Medulla oblongata (tissue), 1 donor: ENCODE data around the gene JARID2.

ENCODE experiments used
- DNase-seq: peaks from one replicate; pipeline ENCODE4 v3.0.0-alpha.2; 2015; ENCODE audit errors: extremely low spot score

The JARID2 gene

GRCh38 chr6:15264412-15264811 is 18.5 kb downstream of the JARID2 start:
- no peak for DNase-seq

GRCh38 chr6:15264902-15265761 is 19.3 kb downstream of the JARID2 start:
- DNase-seq = peak; percentile 84

- DNase-seq = no peak
Measured at GRCh38 chr6:15265787-15266186, 19.9 kb downstream of the JARID2 start.

DNA sequence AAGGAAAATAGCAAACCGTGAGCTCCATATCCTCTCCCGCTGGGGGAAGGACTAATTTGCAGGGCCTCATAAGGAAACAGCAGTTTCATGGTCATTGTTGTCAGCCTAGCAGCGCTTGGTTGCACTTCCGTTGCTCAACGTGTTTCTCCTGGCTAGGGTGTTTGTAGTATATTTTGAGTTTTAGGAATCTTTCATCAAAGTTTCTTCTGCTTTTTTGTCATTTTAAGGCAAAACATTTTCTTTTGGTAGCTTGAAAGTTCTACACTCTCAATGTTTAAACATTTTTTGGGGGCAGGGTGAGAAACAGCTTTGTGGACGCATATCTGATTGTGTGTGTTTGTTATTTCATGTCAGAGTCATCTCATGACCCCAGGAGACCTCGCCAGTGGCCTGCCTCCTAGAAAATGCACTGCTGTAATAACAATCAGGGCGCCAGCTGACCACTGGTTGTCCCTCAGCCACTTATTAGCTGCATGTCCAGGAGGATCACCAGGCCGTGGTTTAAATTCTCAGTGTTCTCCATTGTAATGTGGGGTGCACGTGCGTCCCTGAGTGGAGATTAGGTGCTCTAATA is 20.6 kb downstream of the JARID2 start:
- DNase-seq = peak; percentile 61

- no peak for DNase-seq
Measured at GRCh38 chr6:15267221-15267620, 21.4 kb downstream of the JARID2 start.

- peak; percentile 51 for DNase-seq
Measured at GRCh38 chr6:15268137-15268908, 22.5 kb downstream of the JARID2 start.

GRCh38 chr6:15269011-15269410 is 23.1 kb downstream of the JARID2 start:
- DNase-seq = no peak

- no peak for DNase-seq
Measured at GRCh38 chr6:15269619-15270018, 23.8 kb downstream of the JARID2 start.

GRCh38 chr6:15270402-15270801 is 24.5 kb downstream of the JARID2 start:
- DNase-seq = no peak

DNA sequence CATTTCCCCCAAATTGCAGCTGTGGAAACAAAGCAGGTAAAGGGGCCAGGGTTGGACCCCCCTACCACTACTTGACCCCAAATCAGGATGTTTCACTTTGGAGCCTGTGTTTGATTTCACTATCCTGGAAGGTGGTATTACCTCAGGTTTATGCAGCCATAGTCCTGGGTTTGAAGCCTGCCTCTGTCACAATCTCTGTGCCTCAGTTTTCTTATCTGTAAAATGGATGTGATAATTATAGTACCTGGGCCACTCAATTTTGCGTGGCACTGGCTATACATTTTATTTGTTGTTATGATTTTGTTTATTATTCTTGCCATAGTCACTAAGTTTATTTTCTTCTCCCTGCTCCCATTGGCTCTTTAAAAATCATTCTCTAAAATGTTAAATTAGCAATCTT is 26.7 kb downstream of the JARID2 start:
- no peak for DNase-seq

GRCh38 chr6:15274692-15275387 is 29.0 kb downstream of the JARID2 start:
- no peak for DNase-seq

- no peak for DNase-seq
Measured at GRCh38 chr6:15276036-15276985, 30.4 kb downstream of the JARID2 start.

DNA sequence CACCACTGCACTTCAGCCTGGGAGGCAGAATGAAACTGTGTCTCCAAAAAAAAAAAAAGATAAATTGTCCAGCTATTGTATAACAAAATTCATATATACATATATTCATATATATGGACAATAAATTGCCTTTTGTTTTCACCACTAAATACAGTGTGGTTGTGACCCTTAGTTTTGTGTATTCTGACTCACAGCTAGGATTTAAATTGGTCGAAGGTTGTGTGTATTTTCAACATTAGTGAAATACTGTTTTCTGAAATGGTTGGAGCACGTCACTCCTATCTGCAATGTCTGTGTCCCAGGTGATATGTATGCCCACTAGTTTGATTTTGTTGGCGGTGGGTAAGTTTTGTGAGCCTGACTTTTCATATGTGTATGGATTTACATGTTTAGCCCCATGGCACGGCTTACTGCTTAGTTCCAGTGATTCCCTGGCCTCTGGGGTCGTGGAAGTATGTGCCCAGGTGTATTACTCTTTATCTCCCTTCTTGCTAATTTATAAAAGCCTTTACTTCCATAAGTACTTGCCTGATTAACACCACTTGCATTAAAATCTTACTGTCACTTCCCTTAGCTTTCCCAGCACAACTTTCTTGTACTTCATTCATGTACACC is 33.3 kb downstream of the JARID2 start:
- no peak for DNase-seq

DNA sequence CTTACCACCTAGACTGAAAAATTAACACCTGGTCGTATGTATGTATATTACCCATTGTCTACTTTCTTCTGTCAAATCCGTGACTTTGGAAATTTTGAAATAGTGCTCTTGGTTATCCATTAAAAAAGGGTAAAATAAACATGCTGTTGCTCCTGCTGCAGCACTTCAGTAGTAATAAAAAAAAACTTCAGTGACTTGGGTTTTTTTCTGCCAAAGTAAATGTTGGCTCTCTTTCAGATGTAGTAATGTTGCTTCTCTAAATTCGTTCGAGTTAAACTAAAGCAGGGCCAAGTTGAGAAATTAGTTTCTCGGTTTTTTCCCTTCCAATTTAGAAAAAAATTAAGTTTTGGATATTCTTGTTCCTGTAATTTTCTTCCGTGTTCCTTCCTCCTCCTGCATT is 34.2 kb downstream of the JARID2 start:
- no peak for DNase-seq

GRCh38 chr6:15280961-15281360 is 35.1 kb downstream of the JARID2 start:
- DNase-seq = no peak

DNA sequence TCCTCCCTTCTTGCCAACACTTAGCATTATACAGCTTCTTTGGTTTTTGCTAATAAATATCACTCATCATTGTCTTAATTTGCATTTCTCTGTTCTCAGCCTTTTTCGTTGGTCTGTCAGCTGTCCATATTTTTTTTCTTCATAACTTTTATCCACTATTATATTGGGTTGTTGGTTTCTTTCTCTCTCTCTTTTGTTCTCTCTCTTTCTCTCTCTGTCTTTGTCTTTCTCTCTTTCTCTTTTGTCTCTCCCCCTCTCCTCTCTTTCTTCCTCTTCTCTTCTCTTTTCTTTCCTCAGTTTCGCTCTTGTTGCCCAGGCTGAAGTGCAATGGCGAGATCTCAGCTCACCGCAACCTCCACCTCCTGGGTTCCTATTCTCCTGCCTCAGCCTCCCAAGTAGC is 36.5 kb downstream of the JARID2 start:
- DNase-seq = no peak

DNA sequence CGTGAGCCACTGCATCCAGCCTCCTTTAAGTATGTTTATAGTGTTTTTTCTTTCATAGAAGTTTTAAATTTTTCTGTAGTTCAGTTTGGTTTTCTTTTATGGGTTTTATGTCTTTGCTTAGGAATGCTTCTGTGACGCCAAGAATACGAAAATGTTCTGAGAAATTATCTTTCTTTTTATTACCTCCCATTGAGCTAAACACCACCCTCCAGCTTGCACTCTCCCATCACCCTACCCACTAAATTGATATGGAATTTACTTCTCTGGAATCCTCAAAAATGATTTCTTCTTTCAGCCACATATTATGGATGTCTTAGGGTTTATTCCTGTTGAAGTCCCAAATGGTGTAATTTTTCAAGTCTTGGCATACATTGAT is 38.1 kb downstream of the JARID2 start:
- DNase-seq = no peak

- DNase-seq = no peak
Measured at GRCh38 chr6:15284743-15285142, 38.9 kb downstream of the JARID2 start.

- no peak for DNase-seq
Measured at GRCh38 chr6:15285682-15286294, 39.9 kb downstream of the JARID2 start.
